ENCODE results near the gene SMCO2. TPM values are rescaled to one million over a fixed set of nuclear protein-coding genes. Genes with fewer than 3 reads are reported as not detected.
A peak's percentile ranks its signal among the peaks of the same experiment; 100 is the strongest.

Gene SMCO2
- total RNA-seq, 6 donors from 2014 or later: 0.27 to 0.34 TPM; not detected in 4

DNA sequence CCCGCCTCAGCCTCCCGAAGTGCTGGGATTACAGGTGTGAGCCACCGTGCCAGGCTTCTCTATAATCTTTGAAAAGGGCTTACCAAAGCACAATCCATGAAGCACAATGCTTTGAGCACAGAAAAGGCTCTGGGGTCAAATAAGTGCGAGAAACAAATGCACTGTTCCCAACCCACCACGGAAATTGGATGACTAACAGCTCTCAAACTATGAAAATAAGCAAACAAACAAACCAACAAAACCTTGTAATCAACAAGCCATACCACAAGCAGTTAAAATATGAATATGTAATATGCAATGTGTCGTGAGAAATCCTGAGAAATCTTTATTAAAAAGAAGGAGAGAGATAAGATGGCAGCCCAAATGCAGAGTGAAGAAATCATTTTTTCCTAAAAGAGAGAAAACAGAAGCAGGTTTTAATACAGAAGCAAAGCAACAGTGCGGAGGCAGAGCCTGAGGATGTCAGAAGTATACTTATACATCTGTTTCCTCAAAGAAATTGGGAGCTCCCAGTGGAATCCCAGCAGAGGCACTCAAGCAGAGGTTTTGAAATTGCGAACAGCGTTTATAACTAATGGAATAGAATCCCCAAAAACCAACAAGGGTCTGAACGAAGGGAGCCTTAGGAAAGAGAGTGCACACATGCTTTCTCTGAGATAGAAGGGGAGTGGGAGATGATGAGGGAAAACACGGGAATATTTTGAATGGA lies 17.1 kb downstream of the SMCO2 start:
- DNase-seq (no peak), ATAC-seq (ENCODE audit: low FRiP score in 2 of 2) (no peak)
- Histone ChIP-seq H3K27me3 (no peaks in the 10 kb centered on the region), H3K27ac (no peak overlapping the region), H3K4me1 (peaks cover 0 to 12% (median 0%) of the 10 kb centered on the region in 4 donors), H3K9me3 (no peaks in the 10 kb centered on the region), H3K36me3 (no peaks in the 10 kb centered on the region), H3K4me3 (no peak overlapping the region)
- 76 to 81% methylated on average over 11 of the region's 11 CpGs for WGBS, 2 donors
- no peak for TF ChIP-seq POLR2A (IDR thresholded peaks at IDR 0.05)
- TF ChIP-seq POLR2AphosphoS5 (IDR thresholded peaks at IDR 0.05): no peak
- TF ChIP-seq, protein P1, sequence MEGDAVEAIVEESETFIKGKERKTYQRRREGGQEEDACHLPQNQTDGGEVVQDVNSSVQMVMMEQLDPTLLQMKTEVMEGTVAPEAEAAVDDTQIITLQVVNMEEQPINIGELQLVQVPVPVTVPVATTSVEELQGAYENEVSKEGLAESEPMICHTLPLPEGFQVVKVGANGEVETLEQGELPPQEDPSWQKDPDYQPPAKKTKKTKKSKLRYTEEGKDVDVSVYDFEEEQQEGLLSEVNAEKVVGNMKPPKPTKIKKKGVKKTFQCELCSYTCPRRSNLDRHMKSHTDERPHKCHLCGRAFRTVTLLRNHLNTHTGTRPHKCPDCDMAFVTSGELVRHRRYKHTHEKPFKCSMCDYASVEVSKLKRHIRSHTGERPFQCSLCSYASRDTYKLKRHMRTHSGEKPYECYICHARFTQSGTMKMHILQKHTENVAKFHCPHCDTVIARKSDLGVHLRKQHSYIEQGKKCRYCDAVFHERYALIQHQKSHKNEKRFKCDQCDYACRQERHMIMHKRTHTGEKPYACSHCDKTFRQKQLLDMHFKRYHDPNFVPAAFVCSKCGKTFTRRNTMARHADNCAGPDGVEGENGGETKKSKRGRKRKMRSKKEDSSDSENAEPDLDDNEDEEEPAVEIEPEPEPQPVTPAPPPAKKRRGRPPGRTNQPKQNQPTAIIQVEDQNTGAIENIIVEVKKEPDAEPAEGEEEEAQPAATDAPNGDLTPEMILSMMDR (IDR thresholded peaks at IDR 0.05): no peak
- no peak for TF ChIP-seq EP300 (IDR thresholded peaks at IDR 0.05)

DNA sequence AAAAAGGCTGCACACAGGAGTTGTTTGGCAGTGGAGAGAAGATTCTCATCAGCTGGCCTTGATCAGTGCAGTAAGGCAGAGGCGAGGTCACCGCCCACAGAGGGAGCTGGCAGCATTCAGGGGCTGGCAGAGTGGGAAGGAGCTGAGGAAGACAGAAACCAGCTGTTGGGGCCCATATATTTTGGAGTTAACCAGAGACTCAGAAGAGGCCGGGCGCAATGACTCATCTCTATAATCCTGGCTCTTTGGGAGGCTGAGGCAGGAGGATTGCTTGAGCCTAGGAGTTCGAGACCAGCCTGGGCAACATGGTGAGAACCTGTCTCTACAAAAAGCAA lies 17.7 kb downstream of the SMCO2 start:
- DNase-seq (peak; percentile 26 to 47), ATAC-seq (ENCODE audit: low FRiP score in 2 of 2) (peak; percentile 51 to 65)
- H3K27ac ChIP-seq: no peak overlapping the region
- TF ChIP-seq, protein P1 (IDR thresholded peaks at IDR 0.05): no peak
- peak in 1 of 2 donors; percentile 19 for TF ChIP-seq POLR2AphosphoS5 (IDR thresholded peaks at IDR 0.05)
- TF ChIP-seq EP300 (IDR thresholded peaks at IDR 0.05): no peak
- no peaks in the 10 kb centered on the region for H3K36me3 ChIP-seq
- no peak overlapping the region for H3K4me3 ChIP-seq
- H3K27me3 ChIP-seq: no peaks in the 10 kb centered on the region
- no peaks in the 10 kb centered on the region for H3K9me3 ChIP-seq
- H3K4me1 ChIP-seq: peaks cover 0 to 12% (median 0%) of the 10 kb centered on the region in 4 donors
- 75 to 80% methylated on average over 5 of the region's 5 CpGs for WGBS, 2 donors

DNA sequence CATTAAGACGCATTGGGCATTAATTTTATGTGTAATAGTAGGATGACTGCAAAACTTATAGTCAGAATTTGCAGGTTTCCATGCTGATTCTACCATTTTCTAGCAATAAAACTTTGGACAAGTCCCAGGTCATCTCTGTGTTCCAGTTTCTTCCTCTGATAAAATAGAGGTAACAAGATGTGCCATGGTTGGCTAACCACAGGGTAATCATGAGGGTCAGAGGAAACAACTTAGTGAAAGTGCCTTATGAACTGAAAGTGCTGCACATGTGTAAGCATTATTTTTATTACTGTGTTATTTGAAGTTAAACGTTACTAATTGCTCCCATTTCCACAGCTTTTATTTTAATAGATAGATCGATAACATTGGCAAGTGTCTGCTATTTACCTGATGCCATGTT lies 21.1 kb downstream of the SMCO2 start:
- DNase-seq (no peak), ATAC-seq (ENCODE audit: low FRiP score in 2 of 2) (no peak)
- 89 to 92% methylated on average over 3 of the region's 3 CpGs for WGBS, 2 donors
- no peak for TF ChIP-seq EP300 (IDR thresholded peaks at IDR 0.05)
- TF ChIP-seq, protein P1 (IDR thresholded peaks at IDR 0.05): no peak
- TF ChIP-seq POLR2AphosphoS5 (IDR thresholded peaks at IDR 0.05): no peak
- no peak for TF ChIP-seq POLR2A (IDR thresholded peaks at IDR 0.05)
- Histone ChIP-seq H3K4me3 (no peak overlapping the region), H3K27me3 (no peaks in the 10 kb centered on the region), H3K4me1 (peaks cover 0 to 4% (median 0%) of the 10 kb centered on the region in 4 donors), H3K27ac (no peak overlapping the region), H3K36me3 (no peaks in the 10 kb centered on the region), H3K9me3 (no peaks in the 10 kb centered on the region)

DNA sequence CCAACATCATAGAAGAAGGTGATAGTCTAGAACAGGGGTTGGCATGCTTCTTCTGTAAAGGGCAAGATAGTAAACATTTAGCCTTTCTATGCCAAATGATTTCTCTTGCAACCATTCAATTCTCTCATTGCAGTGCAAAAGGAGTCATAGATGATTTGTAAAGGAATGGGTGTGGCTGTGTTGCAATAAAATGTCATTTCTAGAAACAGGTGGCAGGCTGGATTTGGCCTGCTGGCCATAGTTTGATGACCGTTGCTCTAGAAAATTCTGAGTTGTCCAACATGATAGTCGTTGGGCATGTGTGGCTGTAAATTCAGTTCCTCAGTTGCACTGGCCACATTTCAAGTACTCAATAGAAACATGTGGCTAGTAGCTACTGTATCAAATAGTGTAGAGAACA lies 21.7 kb downstream of the SMCO2 start:
- ATAC-seq (ENCODE audit: low FRiP score in 2 of 2): no peak
- Histone ChIP-seq H3K4me1 (no peaks in the 10 kb centered on the region), H3K9me3 (no peaks in the 10 kb centered on the region), H3K27me3 (no peaks in the 10 kb centered on the region), H3K4me3 (no peak overlapping the region), H3K27ac (no peak overlapping the region), H3K36me3 (no peaks in the 10 kb centered on the region)
- 75 to 86% methylated on average over 2 of the region's 2 CpGs for WGBS, 2 donors
- TF ChIP-seq POLR2A (IDR thresholded peaks at IDR 0.05) (no peak), EP300 (IDR thresholded peaks at IDR 0.05) (no peak), POLR2AphosphoS5 (IDR thresholded peaks at IDR 0.05) (no peak)
- TF ChIP-seq, protein P1 (IDR thresholded peaks at IDR 0.05): no peak
- DNase-seq: no peak

DNA sequence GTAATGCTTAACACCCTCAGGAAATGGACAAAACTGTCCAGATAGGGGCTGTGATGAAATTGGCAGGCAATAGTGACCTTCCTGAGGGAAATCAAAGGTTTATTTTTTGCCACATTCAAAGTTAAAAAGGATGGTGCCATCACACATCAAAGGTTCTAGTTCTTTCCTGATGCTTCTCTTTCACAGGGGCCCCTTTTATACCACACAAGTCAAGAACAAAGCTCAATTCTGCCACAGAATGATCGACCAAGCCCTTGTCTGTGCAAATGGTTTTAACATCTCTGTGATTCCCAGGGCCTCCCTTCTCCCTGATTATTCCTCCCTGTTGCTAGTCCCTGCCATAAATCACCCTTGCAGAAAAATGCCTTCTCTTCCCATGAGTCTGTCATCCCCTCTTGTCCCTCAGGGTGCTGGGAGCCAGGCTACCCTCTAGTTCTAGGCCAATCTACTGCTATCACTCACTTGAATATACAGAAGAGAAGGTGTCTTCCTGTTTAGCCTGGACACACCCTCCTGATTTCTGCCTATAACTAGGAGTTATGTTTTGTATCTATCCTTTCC lies 22.7 kb downstream of the SMCO2 start:
- H3K4me1 ChIP-seq: no peaks in the 10 kb centered on the region
- H3K27ac ChIP-seq: no peak overlapping the region
- H3K9me3 ChIP-seq: no peaks in the 10 kb centered on the region
- no peaks in the 10 kb centered on the region for H3K36me3 ChIP-seq
- DNase-seq (no peak), ATAC-seq (ENCODE audit: low FRiP score in 2 of 2) (no peak)
- TF ChIP-seq, protein P1 (IDR thresholded peaks at IDR 0.05): no peak
- no peak for TF ChIP-seq EP300 (IDR thresholded peaks at IDR 0.05)
- no peak for TF ChIP-seq POLR2A (IDR thresholded peaks at IDR 0.05)
- TF ChIP-seq POLR2AphosphoS5 (IDR thresholded peaks at IDR 0.05): no peak
- H3K27me3 ChIP-seq: no peaks in the 10 kb centered on the region
- 61 to 76% methylated on average over 1 of the region's 1 CpG for WGBS, 2 donors
- no peak overlapping the region for H3K4me3 ChIP-seq

All from upper lobe of left lung (tissue), 6 donors.